GM19043 (cell line): ENCODE data around the gene CST1.
"Not testable (repeated sequence)": the region's sequence is repeated elsewhere in the genome, so short reads cannot be mapped to it uniquely, and the experiment has no call there.

Source experiments
- ATAC-seq: cut with Tn5 transposase; IDR thresholded peaks from one replicate; pipeline ENCODE4 v1.9.1; 2021; ENCODE audit warnings: low read depth; ENCODE audit not compliant: unreplicated experiment

CST1 gene

GRCh38 chr20:23750786-23751185, at the start of gene CST1:
Gene CST1, minus strand, starts transcription at chr20:23750935. Its CDS starts 69 bp downstream, at chr20:23750866.
- not testable (repeated sequence) for ATAC-seq

GRCh38 chr20:23799216-23799847, 48.6 kb upstream of the CST1 start:
- ATAC-seq: peak; percentile 77

DNA sequence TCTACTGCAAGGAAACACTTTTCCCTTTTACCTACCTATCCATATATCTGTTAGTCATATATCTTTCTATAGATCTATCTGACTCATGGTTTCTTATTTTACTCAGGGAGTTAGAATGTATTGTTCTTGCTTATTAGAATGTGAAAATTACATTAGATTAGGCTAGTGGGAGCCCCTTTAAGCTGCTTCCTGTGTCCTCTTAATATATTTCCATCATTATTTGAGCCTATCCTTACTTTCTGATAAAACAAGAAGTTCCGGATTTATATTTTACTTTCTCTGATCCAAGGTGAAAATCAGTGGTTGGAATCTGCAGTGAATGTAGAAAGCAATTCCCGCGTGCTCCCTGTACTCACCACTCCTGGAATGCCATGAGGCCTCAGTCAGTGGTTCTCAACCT, 44.8 kb upstream of the CST1 start:
- no peak for ATAC-seq

GRCh38 chr20:23794841-23795240, 44.1 kb upstream of the CST1 start:
- no peak for ATAC-seq

DNA sequence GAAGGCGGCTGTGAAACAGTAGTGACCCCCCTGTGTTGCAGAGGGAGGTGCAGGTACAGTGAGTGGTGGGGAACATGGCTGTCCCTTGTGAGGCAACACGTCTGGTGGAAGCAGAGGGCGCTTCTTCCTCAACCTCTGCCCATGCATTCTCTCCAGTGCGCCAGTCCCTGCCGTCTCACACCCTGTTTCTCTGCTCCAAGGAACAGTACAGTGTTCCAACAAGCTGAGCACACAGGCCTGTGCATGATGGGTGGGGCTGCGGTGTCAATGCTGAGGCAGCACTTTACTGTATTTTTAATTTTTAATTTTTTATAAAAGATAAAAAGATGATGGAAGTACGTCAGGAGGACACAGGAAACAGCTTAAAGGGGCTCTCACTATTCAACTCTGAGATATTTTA, 43.3 kb upstream of the CST1 start:
- ATAC-seq: no peak

GRCh38 chr20:23783447-23783846, 32.7 kb upstream of the CST1 start:
- ATAC-seq: no peak

GRCh38 chr20:23782366-23782983, 31.7 kb upstream of the CST1 start:
- no peak for ATAC-seq

DNA sequence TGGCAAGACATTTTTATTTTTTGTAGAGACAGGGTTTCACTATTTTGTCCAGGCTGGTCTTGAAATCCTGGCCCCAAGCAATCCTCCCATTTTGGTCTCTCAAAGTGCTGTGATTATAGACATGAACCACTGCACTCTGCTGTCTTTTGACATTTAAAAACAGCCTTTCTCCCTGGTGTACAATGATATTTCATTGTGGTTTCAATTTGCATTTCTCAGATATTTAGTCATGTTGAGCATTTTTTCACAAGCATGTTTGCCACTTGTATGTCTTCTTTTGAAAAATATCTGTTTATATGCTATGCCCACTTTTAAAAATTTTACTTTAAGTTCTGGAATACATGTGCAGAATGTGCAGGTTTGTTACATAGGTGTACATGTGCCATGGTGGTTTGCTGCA, 27.9 kb upstream of the CST1 start:
- not testable (repeated sequence) for ATAC-seq

DNA sequence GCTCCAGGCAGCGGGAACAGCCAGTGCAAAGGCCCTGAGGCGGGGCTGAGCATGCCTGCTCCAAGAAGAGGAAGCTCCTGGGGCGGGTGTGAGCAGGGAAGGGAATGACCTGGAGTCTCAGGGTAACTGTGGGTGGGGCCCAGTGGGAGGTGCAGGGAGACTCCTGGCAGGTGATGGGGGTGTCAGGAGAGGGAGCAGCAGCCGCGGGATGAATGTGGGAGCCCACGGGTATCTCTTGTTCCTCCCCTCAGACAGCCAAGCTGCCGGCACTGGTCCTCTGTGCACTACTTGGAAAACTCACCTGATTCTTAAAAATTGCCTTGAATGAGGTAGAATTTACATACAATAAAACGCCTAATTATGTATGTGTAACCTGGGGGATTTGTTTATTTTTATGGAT, 26.6 kb upstream of the CST1 start:
- ATAC-seq: not testable (repeated sequence)

DNA sequence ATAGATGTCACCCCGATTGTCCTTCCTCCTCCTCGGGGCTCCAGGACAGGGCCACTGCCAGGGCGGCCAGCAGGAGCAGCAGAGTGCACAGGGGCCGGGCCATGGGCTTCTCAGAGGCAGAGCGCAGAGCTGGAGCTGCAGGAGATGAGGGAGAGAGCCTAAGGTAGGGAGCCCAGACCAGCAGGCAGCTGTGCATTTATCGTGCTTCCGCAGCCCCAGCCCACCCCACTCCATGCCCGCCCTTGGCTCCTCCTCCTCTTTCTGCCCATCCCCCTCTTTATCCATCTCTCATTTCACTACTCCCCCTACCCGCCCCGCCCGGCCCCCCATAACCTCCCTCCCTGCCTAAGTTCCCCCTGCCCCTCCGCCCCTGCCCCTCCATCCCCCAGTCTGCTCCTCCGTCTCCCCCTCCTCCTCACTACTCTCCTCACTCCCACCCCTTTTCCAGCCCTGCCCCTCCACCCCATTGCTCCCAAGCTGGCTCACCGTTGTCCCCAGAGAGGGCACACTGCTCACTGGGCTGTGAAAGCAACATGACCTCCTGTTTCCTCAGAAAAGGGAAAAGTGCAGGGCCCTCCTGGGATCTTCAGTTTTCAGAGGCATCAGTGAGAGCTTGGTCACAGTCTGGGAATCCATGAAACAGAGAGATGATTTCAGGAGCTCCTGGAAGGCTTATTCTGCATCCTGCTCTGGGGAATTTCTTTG, 25.5 kb upstream of the CST1 start:
- no peak for ATAC-seq

- no peak for ATAC-seq
These were observed 23.3 kb upstream of the CST1 start for GRCh38 chr20:23774081-23774480.

- no peak for ATAC-seq
These were observed 22.8 kb upstream of the CST1 start for GRCh38 chr20:23773579-23773978.

- no peak for ATAC-seq
These were observed 22.4 kb upstream of the CST1 start for GRCh38 chr20:23773127-23773526.

GRCh38 chr20:23772074-23772473, 21.3 kb upstream of the CST1 start:
- ATAC-seq: no peak

GRCh38 chr20:23770384-23770783, 19.6 kb upstream of the CST1 start:
- no peak for ATAC-seq

- not testable (repeated sequence) for ATAC-seq
These were observed 17.8 kb upstream of the CST1 start for GRCh38 chr20:23768520-23768919.

GRCh38 chr20:23766531-23766930, 15.8 kb upstream of the CST1 start:
- ATAC-seq: no peak

- no peak for ATAC-seq
These were observed 14.8 kb upstream of the CST1 start for GRCh38 chr20:23765578-23765977.

DNA sequence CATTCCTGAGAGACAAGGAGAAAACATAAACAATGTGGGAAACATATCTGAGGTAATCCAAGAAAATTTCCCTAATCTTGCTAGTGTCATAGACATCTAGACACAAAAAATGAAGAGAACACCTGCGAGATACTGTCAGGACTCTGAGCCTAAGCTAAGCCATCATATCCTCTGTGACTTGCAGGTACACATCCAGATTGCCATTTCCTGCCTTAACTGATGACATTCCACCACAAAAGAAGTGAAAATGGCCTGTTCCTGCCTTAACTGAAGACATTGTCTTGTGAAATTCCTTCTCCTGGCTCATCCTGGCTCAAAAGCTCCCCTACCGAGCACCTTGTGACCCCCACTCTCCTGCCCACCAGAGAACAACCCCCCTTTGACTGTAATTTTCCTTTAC, 13.9 kb upstream of the CST1 start:
- not testable (repeated sequence) for ATAC-seq

GRCh38 chr20:23763345-23763744, 12.6 kb upstream of the CST1 start:
- no peak for ATAC-seq

DNA sequence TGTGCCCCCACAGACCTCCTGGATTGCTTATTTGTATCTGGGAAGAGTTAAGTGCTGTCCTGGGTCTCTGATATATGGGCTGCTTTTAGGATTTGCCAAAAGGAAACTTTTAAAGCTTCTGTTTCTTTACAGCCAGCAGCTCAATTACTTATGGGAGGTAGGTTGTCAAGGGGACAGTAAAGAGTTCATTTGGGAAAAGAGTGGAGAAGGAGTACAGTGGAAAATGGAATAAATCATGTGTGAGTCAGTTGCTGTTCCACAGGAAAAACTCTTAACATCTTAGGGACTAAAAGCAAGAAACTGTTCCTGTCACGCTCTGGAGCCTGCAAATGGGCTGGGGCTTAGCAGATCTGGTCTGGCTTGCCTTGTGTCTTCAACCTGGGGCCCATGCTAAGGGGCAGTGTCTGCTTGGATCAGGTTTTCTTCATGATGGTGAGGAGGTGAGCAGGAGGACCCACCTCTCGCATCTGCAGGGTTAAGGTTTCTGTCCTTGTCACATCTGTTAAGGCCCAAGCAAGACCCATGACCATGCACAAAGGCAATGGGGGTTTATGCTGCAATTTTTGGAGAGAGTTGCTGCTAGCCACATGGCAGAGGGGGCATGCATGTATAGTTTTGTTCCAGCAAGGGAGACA, 8.7 kb upstream of the CST1 start:
- no peak for ATAC-seq
